GM21825 (cell line): Measurements from ENCODE around the gene NUDT22.

Experiments
- ATAC-seq: cut with Tn5 transposase; IDR thresholded peaks from one replicate; pipeline ENCODE4 v1.9.1; 2021; ENCODE audit warnings: mild to moderate bottlenecking, moderate library complexity; ENCODE audit not compliant: unreplicated experiment

Gene NUDT22

GRCh38 chr11:64253481-64253880 is 27.4 kb downstream of the NUDT22 start:
- no peak for ATAC-seq

GRCh38 chr11:64254326-64254725 is 28.3 kb downstream of the NUDT22 start:
- ATAC-seq, result no peak

GRCh38 chr11:64255135-64256128 is 29.4 kb downstream of the NUDT22 start:
- ATAC-seq, result no peak

GRCh38 chr11:64256300-64256699 is 30.2 kb downstream of the NUDT22 start:
- no peak for ATAC-seq

DNA sequence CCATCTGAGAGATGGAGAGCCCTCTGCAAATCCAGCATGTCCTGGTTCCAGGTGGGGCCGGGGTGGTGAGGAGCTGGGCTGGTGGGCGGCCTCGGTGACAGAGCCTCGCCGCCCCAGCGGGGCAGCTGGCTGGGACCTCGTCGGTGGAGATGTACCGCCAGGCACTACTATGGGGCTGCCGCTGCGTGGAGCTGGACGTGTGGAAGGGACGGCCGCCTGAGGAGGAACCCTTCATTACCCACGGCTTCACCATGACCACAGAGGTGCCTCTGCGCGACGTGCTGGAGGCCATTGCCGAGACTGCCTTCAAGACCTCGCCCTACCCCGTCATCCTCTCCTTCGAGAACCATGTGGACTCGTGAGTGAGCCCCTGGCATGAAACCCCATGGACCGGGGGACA is 32.3 kb downstream of the NUDT22 start:
- ATAC-seq, result no peak

DNA sequence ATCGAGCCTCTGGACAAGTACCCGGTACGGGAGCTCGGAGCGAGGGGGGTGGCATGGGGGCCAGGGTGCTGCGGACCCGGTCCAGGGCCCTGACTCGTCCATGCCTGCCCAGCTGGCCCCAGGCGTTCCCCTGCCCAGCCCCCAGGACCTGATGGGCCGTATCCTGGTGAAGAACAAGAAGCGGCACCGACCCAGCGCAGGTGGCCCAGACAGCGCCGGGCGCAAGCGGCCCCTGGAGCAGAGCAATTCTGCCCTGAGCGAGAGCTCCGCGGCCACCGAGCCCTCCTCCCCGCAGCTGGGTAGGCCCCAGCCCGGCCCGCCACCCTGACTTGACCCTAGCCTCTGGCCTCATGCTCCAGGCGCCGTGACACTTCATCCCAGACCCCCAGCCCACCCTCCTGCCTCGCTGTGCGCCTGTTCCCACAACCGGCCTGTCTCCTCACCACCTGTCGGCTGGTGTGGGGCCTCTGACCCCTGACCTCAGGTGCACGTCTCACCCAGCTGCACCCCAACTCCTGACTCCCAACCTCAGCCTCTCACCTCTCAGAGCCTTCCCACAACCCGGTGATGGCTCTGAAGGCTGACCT is 33.0 kb downstream of the NUDT22 start:
- ATAC-seq, result no peak

DNA sequence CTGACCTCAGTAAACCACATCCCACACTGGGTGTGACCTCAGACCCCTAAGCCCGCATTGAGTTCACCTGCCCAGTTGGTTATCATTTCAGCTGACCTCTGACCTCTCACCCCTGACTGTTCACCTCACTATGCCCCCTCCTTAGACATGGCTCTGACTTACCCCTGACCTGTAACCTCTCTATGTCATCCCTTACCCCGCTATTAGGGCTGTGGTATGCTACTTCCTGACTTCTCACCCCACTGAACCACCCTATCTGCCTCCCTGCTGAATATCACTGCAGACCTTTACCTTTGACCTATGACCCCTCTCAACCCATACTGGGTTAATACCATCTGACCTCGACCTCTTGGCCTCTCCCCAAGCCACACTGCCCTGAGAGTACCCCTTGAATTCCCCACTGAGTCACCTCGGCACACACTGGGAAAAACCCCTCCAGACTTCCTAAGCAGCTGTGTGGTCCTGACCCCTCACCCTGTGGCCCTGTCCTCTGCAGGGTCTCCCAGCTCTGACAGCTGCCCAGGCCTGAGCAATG is 33.5 kb downstream of the NUDT22 start:
- no peak for ATAC-seq

GRCh38 chr11:64260147-64260708 is 34.2 kb downstream of the NUDT22 start:
- ATAC-seq, result no peak

GRCh38 chr11:64261556-64262080 is 35.5 kb downstream of the NUDT22 start:
- no peak for ATAC-seq

DNA sequence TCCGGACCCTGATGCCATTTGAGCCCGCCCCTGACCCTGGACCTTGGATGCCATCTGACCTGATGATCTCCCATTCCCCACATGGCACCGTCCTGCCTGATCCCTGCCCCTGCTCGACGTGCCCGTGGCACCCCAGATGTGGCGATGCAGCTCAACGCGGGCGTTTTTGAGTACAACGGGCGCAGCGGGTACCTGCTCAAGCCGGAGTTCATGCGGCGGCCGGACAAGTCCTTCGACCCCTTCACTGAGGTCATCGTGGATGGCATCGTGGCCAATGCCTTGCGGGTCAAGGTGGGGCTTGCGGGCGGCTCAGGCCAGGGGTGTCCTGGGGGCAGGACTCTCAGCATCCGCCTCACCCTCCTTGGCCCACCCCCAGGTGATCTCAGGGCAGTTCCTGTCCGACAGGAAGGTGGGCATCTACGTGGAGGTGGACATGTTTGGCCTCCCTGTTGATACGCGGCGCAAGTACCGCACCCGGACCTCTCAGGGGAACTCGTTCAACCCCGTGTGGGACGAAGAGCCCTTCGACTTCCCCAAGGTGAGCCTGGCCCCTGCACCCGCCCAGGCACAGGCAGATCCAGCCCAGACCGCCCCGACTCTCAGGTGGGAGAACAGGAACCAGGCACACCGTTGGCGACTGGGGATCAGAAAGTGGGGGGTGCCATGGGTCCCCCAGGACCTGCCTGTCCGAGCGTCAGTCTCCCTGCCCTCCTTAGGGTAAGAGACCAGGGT is 36.4 kb downstream of the NUDT22 start:
- no peak for ATAC-seq

DNA sequence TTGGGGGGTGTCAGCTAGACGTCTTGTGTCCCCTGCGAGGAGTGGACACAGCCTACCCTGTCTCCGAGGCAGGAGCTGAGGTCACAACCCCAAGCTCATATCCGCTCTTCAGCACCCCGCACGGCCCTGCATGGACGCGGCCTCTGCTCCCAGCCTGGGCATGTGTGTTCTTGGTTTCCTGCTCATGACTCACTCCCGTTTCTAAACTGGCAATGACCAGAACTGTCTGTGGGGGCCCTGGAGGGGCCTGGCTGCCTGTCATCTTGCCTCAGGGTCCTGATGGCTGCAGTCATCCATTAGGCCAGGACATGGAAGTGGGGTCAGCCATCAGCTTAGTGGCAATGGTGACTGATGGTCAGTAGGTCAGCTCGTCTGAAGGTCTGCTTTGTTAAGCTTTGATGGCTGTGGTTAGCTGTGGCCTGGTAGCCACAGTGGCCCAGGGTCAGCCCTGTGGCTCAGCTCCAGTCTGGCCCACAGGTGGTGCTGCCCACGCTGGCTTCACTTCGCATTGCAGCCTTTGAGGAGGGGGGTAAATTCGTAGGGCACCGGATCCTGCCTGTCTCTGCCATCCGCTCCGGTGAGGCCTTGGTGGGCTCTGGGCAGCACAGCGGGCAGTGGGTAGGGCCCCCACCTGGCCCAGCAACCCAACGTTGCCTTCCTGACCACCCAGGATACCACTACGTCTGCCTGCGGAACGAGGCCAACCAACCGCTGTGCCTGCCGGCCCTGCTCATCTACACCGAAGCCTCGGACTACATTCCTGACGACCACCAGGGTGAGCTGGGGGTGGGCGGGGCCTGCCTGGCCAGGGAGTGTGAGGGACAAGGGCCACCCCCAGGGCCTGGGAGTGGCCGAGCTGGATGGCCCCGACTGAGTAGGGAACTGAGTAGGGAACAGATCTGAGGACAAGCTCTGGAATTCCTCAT is 37.2 kb downstream of the NUDT22 start:
- no peak for ATAC-seq

- no peak for ATAC-seq
Observed at GRCh38 chr11:64263947-64264317, 37.9 kb downstream of the NUDT22 start.

DNA sequence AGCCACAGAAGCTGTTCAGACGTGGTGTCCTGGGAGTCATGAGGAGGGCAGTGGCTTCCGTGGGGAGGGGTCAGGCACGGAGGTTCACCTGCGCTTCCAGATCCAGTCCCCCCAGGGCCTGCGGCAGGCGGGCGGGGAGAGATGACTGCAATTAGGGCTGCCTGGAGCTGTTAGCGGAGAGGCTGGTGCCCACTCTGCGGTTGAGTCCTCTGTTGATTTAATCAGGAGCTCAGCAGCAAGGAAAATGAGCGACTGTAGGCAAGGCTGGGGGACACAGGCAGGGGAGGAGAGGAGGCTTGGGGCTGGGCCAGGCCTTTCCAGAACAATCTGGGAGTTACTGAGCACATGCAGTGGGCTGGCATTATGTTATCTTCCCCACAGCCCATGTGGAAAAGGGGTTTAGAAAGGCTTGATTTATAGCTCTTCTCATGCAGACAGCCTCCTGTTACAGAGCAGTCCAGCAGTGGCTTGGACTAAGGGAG is 38.3 kb downstream of the NUDT22 start:
- ATAC-seq, result no peak

GRCh38 chr11:64265176-64266160 is 39.4 kb downstream of the NUDT22 start:
- ATAC-seq, result no peak

DNA sequence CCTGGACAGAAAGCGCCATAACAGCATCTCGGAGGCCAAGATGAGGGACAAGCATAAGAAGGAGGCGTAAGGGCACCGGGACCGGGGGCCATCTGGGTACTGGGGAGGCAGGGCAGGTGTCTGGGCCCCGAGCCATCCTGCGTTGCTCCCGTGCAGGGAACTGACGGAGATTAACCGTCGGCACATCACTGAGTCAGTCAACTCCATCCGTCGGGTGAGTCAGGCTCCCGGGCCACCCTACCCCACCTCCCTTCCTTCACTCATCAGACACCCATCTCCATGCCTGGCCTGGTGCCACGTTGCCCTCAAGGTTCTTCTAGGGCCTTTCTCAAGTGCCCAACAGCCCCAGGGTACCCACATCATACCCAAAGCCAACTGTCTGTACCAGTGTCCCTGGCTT is 40.3 kb downstream of the NUDT22 start:
- ATAC-seq, result no peak

DNA sequence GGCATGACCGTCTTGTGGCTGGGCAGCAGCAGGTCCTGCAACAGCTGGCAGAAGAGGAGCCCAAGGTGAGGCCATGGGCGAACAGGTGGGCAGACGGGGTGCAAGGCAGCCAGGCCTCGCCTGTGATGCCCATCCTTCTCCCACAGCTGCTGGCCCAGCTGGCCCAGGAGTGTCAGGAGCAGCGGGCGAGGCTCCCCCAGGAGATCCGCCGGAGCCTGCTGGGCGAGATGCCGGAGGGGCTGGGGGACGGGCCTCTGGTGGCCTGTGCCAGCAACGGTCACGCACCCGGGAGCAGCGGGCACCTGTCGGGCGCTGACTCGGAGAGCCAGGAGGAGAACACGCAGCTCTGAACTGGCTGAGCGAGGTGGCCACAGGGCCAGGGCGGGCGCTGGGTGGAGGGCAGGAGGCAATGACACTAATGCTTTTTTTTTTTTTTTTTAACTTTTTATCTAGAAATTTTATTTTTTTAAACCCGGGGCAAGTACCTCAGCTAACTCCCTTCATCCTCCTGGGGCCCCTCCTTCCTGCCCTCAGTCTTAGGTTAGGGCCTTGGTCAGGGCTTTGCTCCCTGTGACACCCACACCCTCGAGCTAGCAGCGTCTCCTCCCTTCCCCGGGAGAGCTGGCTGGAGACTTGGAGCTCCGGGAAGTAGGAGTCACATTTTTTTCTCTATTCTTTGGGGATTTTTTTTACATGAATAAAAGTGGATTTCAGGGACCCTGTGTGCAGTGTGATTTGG is 41.3 kb downstream of the NUDT22 start:
- no peak for ATAC-seq

- ATAC-seq, result no peak
Observed at GRCh38 chr11:64268025-64268892, 42.2 kb downstream of the NUDT22 start.
